GM12864 (cell line): ENCODE data around the gene ZNF319.

ENCODE experiments used
- DNase-seq: peaks from one replicate; pipeline ENCODE4 v3.0.0-alpha.2; 2011; ENCODE audit warnings: low read depth
- H3K4me3 ChIP-seq: 2 replicates; pipeline ENCODE4 v1.5.1; 2011; ENCODE audit warnings: mild to moderate bottlenecking, low read depth, low read length, control low read depth
- CTCF ChIP-seq: IDR thresholded peaks from 2 replicates; pipeline ENCODE4 v1.5.1; 2011; ENCODE audit warnings: low read depth, mild to moderate bottlenecking, moderate library complexity, low read length, control low read depth, inconsistent platforms; ENCODE audit errors: missing control alignments

The ZNF319 gene

GRCh38 chr16:58046054-58046881 is 45.8 kb upstream of the ZNF319 start:
- TF ChIP-seq CTCF, result no peak
- no peak for DNase-seq
- H3K4me3 ChIP-seq, result no peak overlapping the region

- H3K4me3 ChIP-seq, result no peak overlapping the region
- TF ChIP-seq CTCF, result no peak
- no peak for DNase-seq
These were observed 44.6 kb upstream of the ZNF319 start for GRCh38 chr16:58045096-58045495.

- no peak for DNase-seq
- no peak overlapping the region for H3K4me3 ChIP-seq
- no peak for TF ChIP-seq CTCF
These were observed 44.0 kb upstream of the ZNF319 start for GRCh38 chr16:58044266-58045019.

- no peak for DNase-seq
- no peak overlapping the region for H3K4me3 ChIP-seq
- no peak for TF ChIP-seq CTCF
These were observed 43.2 kb upstream of the ZNF319 start for GRCh38 chr16:58043571-58044155.

GRCh38 chr16:58042886-58043515 is 42.5 kb upstream of the ZNF319 start:
- no peak for TF ChIP-seq CTCF
- DNase-seq, result no peak
- H3K4me3 ChIP-seq, result no peak overlapping the region

GRCh38 chr16:58042001-58042885 is 41.8 kb upstream of the ZNF319 start:
- no peak overlapping the region for H3K4me3 ChIP-seq
- TF ChIP-seq CTCF, result no peak
- no peak for DNase-seq
